GM12878 (cell line): ENCODE results near the gene ODAPH. TPM values are rescaled to one million over a fixed set of nuclear protein-coding genes. Genes with fewer than 3 reads are reported as not detected.

Experiments
- MEF2A ChIP-seq: IDR thresholded peaks from 2 replicates; pipeline ENCODE4 v1.6.1; 2011; ENCODE audit warnings: low read depth, mild to moderate bottlenecking, low read length, moderate library complexity; ENCODE audit not compliant: insufficient read depth
- MTA3 ChIP-seq: IDR thresholded peaks from 2 replicates; pipeline ENCODE4 v1.6.1; 2012; ENCODE audit warnings: low read length, inconsistent platforms, borderline replicate concordance
- NFIC ChIP-seq: IDR thresholded peaks from 2 replicates; pipeline ENCODE4 v1.6.1; 2012; ENCODE audit warnings: low read depth, mild to moderate bottlenecking, inconsistent platforms, low read length, moderate library complexity
- SUPT20H ChIP-seq: IDR thresholded peaks from 2 replicates; pipeline ENCODE4 v1.6.1; 2011; ENCODE audit warnings: low read depth, mild to moderate bottlenecking, low read length, moderate library complexity, borderline replicate concordance; ENCODE audit not compliant: control insufficient read depth
- polyA plus RNA-seq, 11 experiments: library from polyadenylated mRNA; depleted of rRNA in 4 of 11; unstranded in 6 of 11; stranded (reverse) in 5 of 11; fragments of >200 nt; fragmentation: Nextera tagmentation in 4 of 11; fragmentation: Illumina TruSeq in 1 of 11; extraction: Ambion mirVana in 4 of 11; extraction: Trizol in 1 of 11; gene quantifications; 1 replicate in 1 of 11; 2 replicates in 10 of 11; pipeline versions ENCODE4 v1.2.1 to v1.2.3, GENCODE V29; 2011 to 2016; ENCODE audit warnings: inconsistent platforms in 2 of 11, missing spikeins in 2 of 11, low read depth in 1 of 11
- total RNA-seq, 4 experiments: library from RNA; depleted of rRNA in 3 of 4; stranded (reverse); fragments of >200 nt in 3 of 4; fragmentation: Illumina TruSeq in 1 of 4; extraction: Trizol in 1 of 4; gene quantifications; 2 replicates each; pipeline versions ENCODE4 v1.2.1 to v1.2.3, GENCODE V29; 2013 to 2021
- TF ChIP-seq, protein P1 (sequence below): IDR thresholded peaks from 2 replicates; pipeline ENCODE4 v1.6.1; 2012; ENCODE audit warnings: improper control_type of control experiment, low read depth, low read length; ENCODE audit not compliant: insufficient replicate concordance
- TF ChIP-seq, protein P2 (sequence below): fragments of 450-650 bp; IDR thresholded peaks from 2 replicates; pipeline ENCODE4 v1.6.1; 2018; ENCODE audit warnings: borderline replicate concordance, mild to moderate bottlenecking; ENCODE audit not compliant: partially characterized antibody

The ODAPH gene
- total and polyA plus RNA-seq, 10 of the 15 experiments (the other 5 are each of a cell fraction or from before 2014, with no cell fraction given) = 0.06 to 0.13 (median 0.12) TPM; not detected in 6

DNA sequence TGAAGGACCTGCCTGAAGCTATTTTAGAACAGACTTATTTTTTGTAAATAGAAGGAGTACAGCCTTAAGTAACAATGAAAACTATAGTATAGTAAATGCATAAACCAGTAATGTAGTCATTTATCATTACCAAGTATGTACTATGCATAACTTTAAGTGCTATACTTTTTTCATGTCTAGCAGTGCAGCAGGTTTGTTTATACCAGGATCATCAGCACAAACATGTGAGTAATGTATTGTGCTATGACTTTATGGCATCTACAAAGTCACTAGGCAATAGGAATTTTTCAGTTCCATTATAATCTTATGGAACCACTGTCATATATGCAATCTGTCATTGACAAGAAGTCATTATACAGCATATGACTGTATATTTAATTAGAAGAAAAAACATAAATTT lies 3.4 kb upstream of the ODAPH start (continued):
- TF ChIP-seq, protein P1, sequence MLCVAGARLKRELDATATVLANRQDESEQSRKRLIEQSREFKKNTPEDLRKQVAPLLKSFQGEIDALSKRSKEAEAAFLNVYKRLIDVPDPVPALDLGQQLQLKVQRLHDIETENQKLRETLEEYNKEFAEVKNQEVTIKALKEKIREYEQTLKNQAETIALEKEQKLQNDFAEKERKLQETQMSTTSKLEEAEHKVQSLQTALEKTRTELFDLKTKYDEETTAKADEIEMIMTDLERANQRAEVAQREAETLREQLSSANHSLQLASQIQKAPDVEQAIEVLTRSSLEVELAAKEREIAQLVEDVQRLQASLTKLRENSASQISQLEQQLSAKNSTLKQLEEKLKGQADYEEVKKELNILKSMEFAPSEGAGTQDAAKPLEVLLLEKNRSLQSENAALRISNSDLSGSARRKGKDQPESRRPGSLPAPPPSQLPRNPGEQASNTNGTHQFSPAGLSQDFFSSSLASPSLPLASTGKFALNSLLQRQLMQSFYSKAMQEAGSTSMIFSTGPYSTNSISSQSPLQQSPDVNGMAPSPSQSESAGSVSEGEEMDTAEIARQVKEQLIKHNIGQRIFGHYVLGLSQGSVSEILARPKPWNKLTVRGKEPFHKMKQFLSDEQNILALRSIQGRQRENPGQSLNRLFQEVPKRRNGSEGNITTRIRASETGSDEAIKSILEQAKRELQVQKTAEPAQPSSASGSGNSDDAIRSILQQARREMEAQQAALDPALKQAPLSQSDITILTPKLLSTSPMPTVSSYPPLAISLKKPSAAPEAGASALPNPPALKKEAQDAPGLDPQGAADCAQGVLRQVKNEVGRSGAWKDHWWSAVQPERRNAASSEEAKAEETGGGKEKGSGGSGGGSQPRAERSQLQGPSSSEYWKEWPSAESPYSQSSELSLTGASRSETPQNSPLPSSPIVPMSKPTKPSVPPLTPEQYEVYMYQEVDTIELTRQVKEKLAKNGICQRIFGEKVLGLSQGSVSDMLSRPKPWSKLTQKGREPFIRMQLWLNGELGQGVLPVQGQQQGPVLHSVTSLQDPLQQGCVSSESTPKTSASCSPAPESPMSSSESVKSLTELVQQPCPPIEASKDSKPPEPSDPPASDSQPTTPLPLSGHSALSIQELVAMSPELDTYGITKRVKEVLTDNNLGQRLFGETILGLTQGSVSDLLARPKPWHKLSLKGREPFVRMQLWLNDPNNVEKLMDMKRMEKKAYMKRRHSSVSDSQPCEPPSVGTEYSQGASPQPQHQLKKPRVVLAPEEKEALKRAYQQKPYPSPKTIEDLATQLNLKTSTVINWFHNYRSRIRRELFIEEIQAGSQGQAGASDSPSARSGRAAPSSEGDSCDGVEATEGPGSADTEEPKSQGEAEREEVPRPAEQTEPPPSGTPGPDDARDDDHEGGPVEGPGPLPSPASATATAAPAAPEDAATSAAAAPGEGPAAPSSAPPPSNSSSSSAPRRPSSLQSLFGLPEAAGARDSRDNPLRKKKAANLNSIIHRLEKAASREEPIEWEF = no peak
- TF ChIP-seq, protein P2, sequence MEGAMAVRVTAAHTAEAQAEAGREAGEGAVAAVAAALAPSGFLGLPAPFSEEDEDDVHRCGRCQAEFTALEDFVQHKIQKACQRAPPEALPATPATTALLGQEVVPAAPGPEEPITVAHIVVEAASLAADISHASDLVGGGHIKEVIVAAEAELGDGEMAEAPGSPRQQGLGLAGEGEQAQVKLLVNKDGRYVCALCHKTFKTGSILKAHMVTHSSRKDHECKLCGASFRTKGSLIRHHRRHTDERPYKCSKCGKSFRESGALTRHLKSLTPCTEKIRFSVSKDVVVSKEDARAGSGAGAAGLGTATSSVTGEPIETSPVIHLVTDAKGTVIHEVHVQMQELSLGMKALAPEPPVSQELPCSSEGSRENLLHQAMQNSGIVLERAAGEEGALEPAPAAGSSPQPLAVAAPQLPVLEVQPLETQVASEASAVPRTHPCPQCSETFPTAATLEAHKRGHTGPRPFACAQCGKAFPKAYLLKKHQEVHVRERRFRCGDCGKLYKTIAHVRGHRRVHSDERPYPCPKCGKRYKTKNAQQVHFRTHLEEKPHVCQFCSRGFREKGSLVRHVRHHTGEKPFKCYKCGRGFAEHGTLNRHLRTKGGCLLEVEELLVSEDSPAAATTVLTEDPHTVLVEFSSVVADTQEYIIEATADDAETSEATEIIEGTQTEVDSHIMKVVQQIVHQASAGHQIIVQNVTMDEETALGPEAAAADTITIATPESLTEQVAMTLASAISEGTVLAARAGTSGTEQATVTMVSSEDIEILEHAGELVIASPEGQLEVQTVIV = no peak
- TF ChIP-seq MEF2A (no peak), NFIC (no peak), SUPT20H (no peak), MTA3 (no peak)
